HEK293 (cell line): ENCODE results near the gene GTF2I.

ENCODE experiments used
- YY1 ChIP-seq: fragments of 450-650 bp; formaldehyde crosslinking; IDR thresholded peaks from 2 replicates; pipeline ENCODE4 v1.5.1; 2018; ENCODE audit warnings: missing biosample characterization, missing genetic modification characterization
- TF ChIP-seq, protein P1 (sequence below): fragments of 450-650 bp; formaldehyde crosslinking; IDR thresholded peaks from 2 replicates; pipeline ENCODE4 v1.5.1; 2016; ENCODE audit warnings: missing biosample characterization, missing genetic modification characterization
- TF ChIP-seq, protein P2 (sequence below): fragments of 450-650 bp; formaldehyde crosslinking; IDR thresholded peaks from 2 replicates; pipeline ENCODE4 v1.5.1; 2016; ENCODE audit warnings: missing biosample characterization, missing genetic modification characterization
- TF ChIP-seq, protein P3 (sequence below): fragments of 450-650 bp; formaldehyde crosslinking; IDR thresholded peaks from 2 replicates; pipeline ENCODE4 v1.5.1; 2017; ENCODE audit warnings: missing biosample characterization, missing genetic modification characterization
- TF ChIP-seq, protein P4 (sequence below): fragments of 450-650 bp; formaldehyde crosslinking; IDR thresholded peaks from 2 replicates; pipeline ENCODE4 v1.5.1; 2016; ENCODE audit warnings: missing biosample characterization, missing genetic modification characterization

GRCh38 chr7:74674166-74674565 lies 16.6 kb downstream of the GTF2I start:
- TF ChIP-seq, protein P1, sequence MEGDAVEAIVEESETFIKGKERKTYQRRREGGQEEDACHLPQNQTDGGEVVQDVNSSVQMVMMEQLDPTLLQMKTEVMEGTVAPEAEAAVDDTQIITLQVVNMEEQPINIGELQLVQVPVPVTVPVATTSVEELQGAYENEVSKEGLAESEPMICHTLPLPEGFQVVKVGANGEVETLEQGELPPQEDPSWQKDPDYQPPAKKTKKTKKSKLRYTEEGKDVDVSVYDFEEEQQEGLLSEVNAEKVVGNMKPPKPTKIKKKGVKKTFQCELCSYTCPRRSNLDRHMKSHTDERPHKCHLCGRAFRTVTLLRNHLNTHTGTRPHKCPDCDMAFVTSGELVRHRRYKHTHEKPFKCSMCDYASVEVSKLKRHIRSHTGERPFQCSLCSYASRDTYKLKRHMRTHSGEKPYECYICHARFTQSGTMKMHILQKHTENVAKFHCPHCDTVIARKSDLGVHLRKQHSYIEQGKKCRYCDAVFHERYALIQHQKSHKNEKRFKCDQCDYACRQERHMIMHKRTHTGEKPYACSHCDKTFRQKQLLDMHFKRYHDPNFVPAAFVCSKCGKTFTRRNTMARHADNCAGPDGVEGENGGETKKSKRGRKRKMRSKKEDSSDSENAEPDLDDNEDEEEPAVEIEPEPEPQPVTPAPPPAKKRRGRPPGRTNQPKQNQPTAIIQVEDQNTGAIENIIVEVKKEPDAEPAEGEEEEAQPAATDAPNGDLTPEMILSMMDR (tag by site-specific recombination): no peak
- TF ChIP-seq YY1 (tag by site-specific recombination): no peak
- TF ChIP-seq, protein P2, sequence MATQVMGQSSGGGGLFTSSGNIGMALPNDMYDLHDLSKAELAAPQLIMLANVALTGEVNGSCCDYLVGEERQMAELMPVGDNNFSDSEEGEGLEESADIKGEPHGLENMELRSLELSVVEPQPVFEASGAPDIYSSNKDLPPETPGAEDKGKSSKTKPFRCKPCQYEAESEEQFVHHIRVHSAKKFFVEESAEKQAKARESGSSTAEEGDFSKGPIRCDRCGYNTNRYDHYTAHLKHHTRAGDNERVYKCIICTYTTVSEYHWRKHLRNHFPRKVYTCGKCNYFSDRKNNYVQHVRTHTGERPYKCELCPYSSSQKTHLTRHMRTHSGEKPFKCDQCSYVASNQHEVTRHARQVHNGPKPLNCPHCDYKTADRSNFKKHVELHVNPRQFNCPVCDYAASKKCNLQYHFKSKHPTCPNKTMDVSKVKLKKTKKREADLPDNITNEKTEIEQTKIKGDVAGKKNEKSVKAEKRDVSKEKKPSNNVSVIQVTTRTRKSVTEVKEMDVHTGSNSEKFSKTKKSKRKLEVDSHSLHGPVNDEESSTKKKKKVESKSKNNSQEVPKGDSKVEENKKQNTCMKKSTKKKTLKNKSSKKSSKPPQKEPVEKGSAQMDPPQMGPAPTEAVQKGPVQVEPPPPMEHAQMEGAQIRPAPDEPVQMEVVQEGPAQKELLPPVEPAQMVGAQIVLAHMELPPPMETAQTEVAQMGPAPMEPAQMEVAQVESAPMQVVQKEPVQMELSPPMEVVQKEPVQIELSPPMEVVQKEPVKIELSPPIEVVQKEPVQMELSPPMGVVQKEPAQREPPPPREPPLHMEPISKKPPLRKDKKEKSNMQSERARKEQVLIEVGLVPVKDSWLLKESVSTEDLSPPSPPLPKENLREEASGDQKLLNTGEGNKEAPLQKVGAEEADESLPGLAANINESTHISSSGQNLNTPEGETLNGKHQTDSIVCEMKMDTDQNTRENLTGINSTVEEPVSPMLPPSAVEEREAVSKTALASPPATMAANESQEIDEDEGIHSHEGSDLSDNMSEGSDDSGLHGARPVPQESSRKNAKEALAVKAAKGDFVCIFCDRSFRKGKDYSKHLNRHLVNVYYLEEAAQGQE (tag by site-specific recombination): no peak
- TF ChIP-seq, protein P3, sequence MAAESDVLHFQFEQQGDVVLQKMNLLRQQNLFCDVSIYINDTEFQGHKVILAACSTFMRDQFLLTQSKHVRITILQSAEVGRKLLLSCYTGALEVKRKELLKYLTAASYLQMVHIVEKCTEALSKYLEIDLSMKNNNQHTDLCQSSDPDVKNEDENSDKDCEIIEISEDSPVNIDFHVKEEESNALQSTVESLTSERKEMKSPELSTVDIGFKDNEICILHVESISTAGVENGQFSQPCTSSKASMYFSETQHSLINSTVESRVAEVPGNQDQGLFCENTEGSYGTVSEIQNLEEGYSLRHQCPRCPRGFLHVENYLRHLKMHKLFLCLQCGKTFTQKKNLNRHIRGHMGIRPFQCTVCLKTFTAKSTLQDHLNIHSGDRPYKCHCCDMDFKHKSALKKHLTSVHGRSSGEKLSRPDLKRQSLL (tag by site-specific recombination): no peak
- TF ChIP-seq, protein P4, sequence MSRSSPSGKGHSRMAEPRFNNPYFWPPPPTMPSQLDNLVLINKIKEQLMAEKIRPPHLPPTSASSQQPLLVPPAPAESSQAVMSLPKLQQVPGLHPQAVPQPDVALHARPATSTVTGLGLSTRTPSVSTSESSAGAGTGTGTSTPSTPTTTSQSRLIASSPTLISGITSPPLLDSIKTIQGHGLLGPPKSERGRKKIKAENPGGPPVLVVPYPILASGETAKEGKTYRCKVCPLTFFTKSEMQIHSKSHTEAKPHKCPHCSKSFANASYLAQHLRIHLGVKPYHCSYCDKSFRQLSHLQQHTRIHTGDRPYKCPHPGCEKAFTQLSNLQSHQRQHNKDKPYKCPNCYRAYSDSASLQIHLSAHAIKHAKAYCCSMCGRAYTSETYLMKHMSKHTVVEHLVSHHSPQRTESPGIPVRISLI (tag by site-specific recombination): no peak
